Peyer's patch (tissue), 4 donors: Measurements from ENCODE around the gene ST3GAL4. TPM values are rescaled to one million over a fixed set of nuclear protein-coding genes. Genes with fewer than 3 reads are reported as not detected.

Experiments used
- DNase-seq, 3 donors: peaks; one replicate each; pipeline ENCODE4 v3.0.0-alpha.2; 2017 to 2019
- H3K27ac ChIP-seq, 4 donors: fragments of 200-600 bp; sonication (generic); one replicate each; pipeline ENCODE4 v1.5.1; 2016 to 2019
- H3K27me3 ChIP-seq, 2 donors: fragments of 200-600 bp; sonication (generic); one replicate each; pipeline ENCODE4 v1.5.1; 2019
- H3K36me3 ChIP-seq, 3 donors: fragments of 200-600 bp; sonication (generic); one replicate each; pipeline ENCODE4 v1.5.1; 2016 to 2019
- H3K4me1 ChIP-seq, 4 donors: fragments of 200-600 bp; sonication (generic); one replicate each; pipeline ENCODE4 v1.5.1; 2016 to 2019
- H3K4me3 ChIP-seq, 4 donors: fragments of 200-600 bp; sonication (generic); 1 replicate in 3 of 4; 2 replicates in 1 of 4; pipeline ENCODE4 v1.5.1; 2016 to 2019; ENCODE audit warnings: mild to moderate bottlenecking in 1 of 4
- H3K9me3 ChIP-seq, 4 donors: fragments of 200-600 bp; sonication (generic); one replicate each; pipeline ENCODE4 v1.5.1; 2016 to 2019; ENCODE audit warnings: mild to moderate bottlenecking in 1 of 4
- POLR2A ChIP-seq, 2 donors: fragments of 450-650 bp; IDR thresholded peaks; one replicate each; pipeline ENCODE4 v1.5.1; 2017; ENCODE audit warnings: antibody characterized with exemption in 2 of 2, mild to moderate bottlenecking in 2 of 2, moderate library complexity in 2 of 2
- total RNA-seq, 4 donors: library from RNA; depleted of rRNA; stranded (reverse); fragments of >200 nt; gene quantifications; one replicate each; pipeline ENCODE4 v1.1.0, GENCODE V29; 2016
- TF ChIP-seq, protein P1 (sequence below), 6 experiments: fragments of 450-650 bp in 4 of 6; fragments of 200-600 bp in 2 of 6; sonication (generic) in 1 of 6; IDR thresholded peaks; one replicate each; pipeline ENCODE4 v1.5.1; 2017 to 2019; ENCODE audit warnings: antibody characterized with exemption in 6 of 6, mild to moderate bottlenecking in 3 of 6, moderate library complexity in 1 of 6

The ST3GAL4 gene
- total RNA-seq, 4 donors from 2014 or later: 1.1 to 14.0 (median 8.6) TPM

DNA sequence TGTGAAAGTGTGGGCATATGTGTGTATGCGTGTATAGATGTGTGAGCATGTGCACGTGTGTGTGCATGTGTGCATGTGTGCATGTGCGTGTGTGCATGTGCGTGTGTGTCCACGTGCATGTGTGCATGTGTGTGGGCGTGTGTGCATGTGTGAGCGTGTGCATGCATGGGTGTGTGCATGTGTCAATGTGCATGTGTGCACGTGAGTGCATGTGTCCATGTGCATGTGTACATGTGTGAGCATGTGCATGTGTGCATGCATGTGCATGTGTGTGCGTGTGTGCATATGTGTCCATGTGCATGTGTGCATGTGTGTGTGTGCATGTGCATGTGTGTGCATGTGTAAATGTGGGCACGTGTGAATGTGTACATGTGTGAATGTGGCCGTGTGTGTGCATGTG, 95.3 kb downstream of the ST3GAL4 start:
- Histone ChIP-seq H3K27me3 (no peaks in the 10 kb centered on the region), H3K4me3 (no peak overlapping the region), H3K9me3 (no peaks in the 10 kb centered on the region), H3K36me3 (no peaks in the 10 kb centered on the region), H3K27ac (no peak overlapping the region), H3K4me1 (no peaks in the 10 kb centered on the region)
- TF ChIP-seq, protein P1, sequence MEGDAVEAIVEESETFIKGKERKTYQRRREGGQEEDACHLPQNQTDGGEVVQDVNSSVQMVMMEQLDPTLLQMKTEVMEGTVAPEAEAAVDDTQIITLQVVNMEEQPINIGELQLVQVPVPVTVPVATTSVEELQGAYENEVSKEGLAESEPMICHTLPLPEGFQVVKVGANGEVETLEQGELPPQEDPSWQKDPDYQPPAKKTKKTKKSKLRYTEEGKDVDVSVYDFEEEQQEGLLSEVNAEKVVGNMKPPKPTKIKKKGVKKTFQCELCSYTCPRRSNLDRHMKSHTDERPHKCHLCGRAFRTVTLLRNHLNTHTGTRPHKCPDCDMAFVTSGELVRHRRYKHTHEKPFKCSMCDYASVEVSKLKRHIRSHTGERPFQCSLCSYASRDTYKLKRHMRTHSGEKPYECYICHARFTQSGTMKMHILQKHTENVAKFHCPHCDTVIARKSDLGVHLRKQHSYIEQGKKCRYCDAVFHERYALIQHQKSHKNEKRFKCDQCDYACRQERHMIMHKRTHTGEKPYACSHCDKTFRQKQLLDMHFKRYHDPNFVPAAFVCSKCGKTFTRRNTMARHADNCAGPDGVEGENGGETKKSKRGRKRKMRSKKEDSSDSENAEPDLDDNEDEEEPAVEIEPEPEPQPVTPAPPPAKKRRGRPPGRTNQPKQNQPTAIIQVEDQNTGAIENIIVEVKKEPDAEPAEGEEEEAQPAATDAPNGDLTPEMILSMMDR (IDR thresholded peaks at IDR 0.05): no peak
- no peak for TF ChIP-seq POLR2A (IDR thresholded peaks at IDR 0.05)
- DNase-seq: no peak

DNA sequence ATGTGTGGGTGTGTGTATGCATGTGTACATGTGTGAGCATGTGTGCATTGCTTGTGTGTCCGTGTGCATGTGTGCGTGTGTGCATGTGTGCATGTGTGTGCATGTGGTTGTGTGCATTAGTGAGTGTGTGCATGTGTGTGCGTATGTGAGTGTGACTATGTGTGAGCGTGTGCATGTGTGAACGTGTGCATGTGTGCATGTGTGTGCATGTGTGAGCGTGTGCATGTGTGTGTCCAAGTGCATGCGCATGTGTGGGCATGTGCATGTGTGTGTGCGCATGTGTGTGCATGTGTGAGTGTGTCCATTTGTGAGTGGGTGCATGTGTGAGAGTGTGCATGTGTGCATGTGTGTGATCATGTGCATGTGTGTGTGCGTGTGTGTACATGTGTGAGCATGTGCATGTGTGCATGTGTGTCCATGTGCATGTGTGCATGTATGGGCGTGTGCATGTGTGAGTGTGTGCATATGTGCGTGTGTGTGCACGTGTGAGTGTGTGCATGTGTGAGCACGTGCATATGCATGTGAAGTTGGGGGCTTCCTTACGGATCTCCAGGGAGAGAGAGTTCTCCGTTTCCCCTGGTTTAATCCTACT, 95.8 kb downstream of the ST3GAL4 start:
- DNase-seq: no peak
- TF ChIP-seq, protein P1 (IDR thresholded peaks at IDR 0.05): no peak
- TF ChIP-seq POLR2A (IDR thresholded peaks at IDR 0.05): no peak
- no peaks in the 10 kb centered on the region for H3K4me1 ChIP-seq
- no peak overlapping the region for H3K27ac ChIP-seq
- no peaks in the 10 kb centered on the region for H3K36me3 ChIP-seq
- H3K4me3 ChIP-seq: no peak overlapping the region
- H3K27me3 ChIP-seq: no peaks in the 10 kb centered on the region
- H3K9me3 ChIP-seq: no peaks in the 10 kb centered on the region

DNA sequence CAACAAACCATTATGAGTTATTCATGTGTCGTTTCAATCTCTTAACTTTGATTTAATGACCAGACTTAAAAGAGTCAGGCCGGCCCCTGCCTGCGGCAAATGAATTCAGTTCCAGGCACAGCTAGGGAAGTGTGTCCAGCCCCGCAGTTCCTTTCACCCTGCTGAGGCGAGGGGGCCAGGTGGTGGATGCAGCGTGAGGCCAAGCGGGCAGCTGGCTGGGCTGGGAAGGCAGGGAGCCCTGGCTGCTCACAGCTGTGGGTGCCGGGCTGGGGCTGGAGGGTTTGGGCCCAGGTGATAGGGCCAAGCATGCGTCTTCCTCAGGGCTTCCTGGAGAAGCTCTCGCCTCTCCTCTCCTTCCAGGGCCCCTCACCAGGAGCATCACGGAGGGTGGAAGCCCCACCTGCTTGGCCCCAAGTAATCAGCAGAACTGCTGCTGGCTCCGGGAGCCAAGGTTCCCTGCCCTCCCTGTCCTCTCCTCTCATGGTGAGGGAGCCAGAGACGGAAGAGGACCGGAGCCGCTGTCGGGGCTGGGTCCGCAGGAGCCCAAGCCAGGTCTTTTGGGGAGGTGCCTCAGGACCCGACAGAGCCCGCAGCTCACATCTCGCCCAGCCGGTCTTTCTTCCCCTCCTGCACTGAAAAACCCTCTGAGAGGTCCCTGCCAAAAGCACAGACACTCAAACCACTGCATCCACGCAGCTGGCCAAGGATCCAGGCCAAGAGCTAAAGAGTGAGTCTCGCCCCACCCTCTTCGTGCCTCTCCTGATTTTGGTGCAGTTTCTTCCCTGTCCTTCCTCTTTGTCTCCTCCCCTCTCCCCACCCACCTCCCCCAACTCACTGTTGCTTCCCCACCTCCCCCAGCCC, 97.0 kb downstream of the ST3GAL4 start:
- Histone ChIP-seq H3K27ac (no peak overlapping the region), H3K4me1 (no peaks in the 10 kb centered on the region), H3K9me3 (no peaks in the 10 kb centered on the region), H3K4me3 (no peak overlapping the region), H3K27me3 (no peaks in the 10 kb centered on the region), H3K36me3 (no peaks in the 10 kb centered on the region)
- DNase-seq: no peak
- TF ChIP-seq POLR2A (IDR thresholded peaks at IDR 0.05): no peak
- TF ChIP-seq, protein P1 (IDR thresholded peaks at IDR 0.05): no peak

DNA sequence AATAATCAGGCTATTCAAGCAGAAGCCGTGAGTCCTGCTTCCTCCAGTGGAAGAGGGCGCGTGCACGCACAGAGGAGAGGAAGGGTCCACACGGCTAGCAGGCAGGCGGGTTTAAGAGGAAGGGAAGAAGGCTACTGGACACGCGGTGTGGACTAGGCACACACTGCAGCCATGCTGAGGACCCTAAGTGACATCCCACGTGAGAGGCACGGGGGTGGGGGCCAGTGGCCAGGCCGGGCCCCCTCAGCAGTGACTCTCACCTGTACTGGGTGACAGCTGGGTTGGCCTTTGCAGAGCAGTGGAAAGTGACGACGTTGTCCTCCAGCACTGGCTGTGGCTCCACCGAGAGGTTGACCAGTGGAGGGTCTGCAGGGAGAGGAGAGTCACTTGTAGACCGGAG, 100.6 kb downstream of the ST3GAL4 start:
- no peak overlapping the region for H3K27ac ChIP-seq
- H3K4me3 ChIP-seq: no peak overlapping the region
- no peaks in the 10 kb centered on the region for H3K36me3 ChIP-seq
- H3K4me1 ChIP-seq: no peaks in the 10 kb centered on the region
- TF ChIP-seq POLR2A (IDR thresholded peaks at IDR 0.05): no peak
- TF ChIP-seq, protein P1 (IDR thresholded peaks at IDR 0.05): no peak
- H3K27me3 ChIP-seq: no peaks in the 10 kb centered on the region
- no peaks in the 10 kb centered on the region for H3K9me3 ChIP-seq
- DNase-seq: no peak

DNA sequence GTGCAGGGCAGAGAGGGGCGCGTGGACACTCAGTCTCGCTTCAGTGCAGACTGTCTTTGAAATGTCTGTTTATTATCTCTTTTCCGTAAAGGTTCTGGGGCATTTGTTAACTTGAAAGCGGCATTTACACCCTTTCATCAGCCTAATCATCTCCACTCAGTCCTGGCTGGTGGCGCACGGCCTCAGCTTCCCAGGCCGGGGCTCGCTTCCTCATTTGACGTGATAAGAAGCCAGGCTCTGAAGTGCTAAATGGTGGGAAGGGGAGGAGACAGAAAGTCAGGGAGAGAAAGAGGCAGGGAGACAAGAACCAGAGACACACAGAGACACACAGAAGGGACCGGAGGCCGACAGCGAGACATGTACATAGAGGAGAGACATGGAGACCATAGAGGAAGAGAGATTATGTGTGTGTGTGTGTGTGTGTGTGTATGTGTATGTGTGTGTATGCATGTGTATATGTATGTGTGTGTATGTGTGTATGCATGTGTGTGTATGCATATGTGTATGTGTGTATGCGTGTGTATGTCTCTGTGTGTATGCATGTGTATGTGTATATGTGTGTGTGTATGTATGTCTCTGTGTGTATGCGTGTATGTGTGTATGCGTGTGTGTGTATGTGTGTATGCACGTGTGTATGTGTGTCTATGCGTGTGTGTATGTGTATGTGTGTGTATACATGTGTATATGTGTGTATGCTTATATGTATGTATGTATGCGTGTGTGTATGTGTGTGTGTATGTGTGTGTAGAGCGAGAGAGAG, 101.5 kb downstream of the ST3GAL4 start:
- TF ChIP-seq, protein P1 (IDR thresholded peaks at IDR 0.05): no peak
- no peak for TF ChIP-seq POLR2A (IDR thresholded peaks at IDR 0.05)
- Histone ChIP-seq H3K36me3 (no peaks in the 10 kb centered on the region), H3K4me3 (no peak overlapping the region), H3K9me3 (no peaks in the 10 kb centered on the region), H3K27me3 (no peaks in the 10 kb centered on the region), H3K27ac (no peak overlapping the region), H3K4me1 (no peaks in the 10 kb centered on the region)
- no peak for DNase-seq
